ENCODE measurements around the gene MISP3. TPM values are rescaled to one million over a fixed set of nuclear protein-coding genes. Genes with fewer than 3 reads are reported as not detected.

MISP3 gene
- total RNA-seq, 1 donor from 2014 or later: 0.79 TPM

DNA sequence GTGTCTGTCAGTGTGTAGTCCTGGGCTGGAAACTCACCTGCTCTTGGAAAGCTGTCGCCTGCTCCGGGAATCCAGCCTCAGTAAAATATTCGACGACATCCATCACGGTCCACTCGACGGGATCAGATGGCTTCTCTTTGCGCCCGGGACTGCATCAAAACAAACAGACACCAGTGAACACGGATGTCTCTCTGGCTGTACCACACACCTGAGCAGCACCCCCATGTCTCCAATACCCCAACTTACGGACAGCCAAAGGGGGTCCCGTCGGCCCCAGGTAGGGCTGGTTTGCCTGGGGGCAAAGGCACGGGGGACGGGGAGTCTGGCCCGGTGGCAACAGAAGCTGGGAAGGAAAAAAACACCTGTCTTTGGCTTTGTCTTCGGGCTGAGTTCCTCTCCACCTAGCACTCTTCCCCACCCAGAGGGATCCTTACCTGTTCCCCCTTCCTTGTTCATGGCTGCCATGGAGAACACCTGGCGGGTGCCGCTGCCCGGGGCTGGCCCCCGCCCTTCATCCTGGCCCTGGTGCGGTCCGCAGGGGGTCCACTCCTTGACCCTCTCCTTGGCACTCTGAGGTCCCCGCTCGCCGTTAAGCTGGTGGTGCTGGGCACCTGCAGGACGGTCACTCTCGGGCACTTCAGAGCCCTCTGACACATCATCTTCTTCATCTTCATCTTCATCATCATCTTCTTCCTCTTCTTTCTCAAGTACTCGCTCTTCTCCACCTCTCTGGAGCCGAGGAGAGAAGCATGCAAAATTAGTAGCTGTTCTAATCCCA, 16.2 kb downstream of the MISP3 start:
- Histone ChIP-seq H3K36me3 (ENCODE audit: insufficient read depth, low read length) (peaks cover 6% of the 10 kb centered on the region), H3K4me2 (ENCODE audit: low read length) (peak overlapping the region; percentile 81), H3K79me2 (ENCODE audit: insufficient read depth, low read length) (no peaks in the 10 kb centered on the region), H3K9me3 (ENCODE audit: insufficient read depth, low read depth, low read length) (peaks cover 7% of the 10 kb centered on the region), H4K20me1 (ENCODE audit: insufficient read depth, low read length) (peaks cover 11% of the 10 kb centered on the region), H3K27me3 (ENCODE audit: insufficient read depth, low read length) (no peaks in the 10 kb centered on the region), H3K27ac (ENCODE audit: low read depth, low read length) (no peak overlapping the region), H2AFZ (ENCODE audit: low read depth, low read length) (no peak overlapping the region), H3K4me3 (ENCODE audit: insufficient read depth, low read depth, low read length) (peak overlapping the region; percentile 44), H3K9ac (ENCODE audit: low read length) (no peak overlapping the region), H3K4me1 (ENCODE audit: insufficient read depth, low read length) (peaks cover 13% of the 10 kb centered on the region)
- peak overlapping the region; percentile 81 for H3K4me3 Mint-ChIP-seq (ENCODE audit: unreplicated experiment)
- H3K9me3 Mint-ChIP-seq (ENCODE audit: unreplicated experiment): peaks cover 6% of the 10 kb centered on the region
- peaks cover 5% of the 10 kb centered on the region for H3K4me1 Mint-ChIP-seq (ENCODE audit: low read depth, unreplicated experiment)
- FAIRE-seq (no peak), DNase-seq (ENCODE audit: low read depth) (no peak)
- no peak overlapping the region for H3K27ac Mint-ChIP-seq (ENCODE audit: unreplicated experiment)
- peaks cover 16% of the 10 kb centered on the region for H3K36me3 Mint-ChIP-seq (ENCODE audit: low read depth, unreplicated experiment)
- H3K27me3 Mint-ChIP-seq (ENCODE audit: low read depth, unreplicated experiment): no peaks in the 10 kb centered on the region
- TF ChIP-seq CTCF (IDR thresholded peaks at IDR 0.05; ENCODE audit: insufficient read depth, low read depth, low read length) (no peak), EZH2 (IDR thresholded peaks at IDR 0.05; ENCODE audit: insufficient read depth, low read length) (no peak)

DNA sequence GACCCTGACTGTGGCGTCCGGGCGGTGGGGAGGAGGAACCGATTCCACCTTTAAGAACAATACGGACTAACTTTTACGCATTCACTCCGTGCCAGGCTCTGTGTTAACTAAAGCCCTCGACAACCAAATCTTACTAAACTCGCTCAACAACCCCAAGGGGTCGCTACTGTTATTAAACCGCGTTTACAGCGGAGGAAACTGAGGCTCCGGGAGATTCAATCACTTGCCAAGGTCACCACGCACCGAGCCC, 16.8 kb downstream of the MISP3 start:
- TF ChIP-seq CTCF (IDR thresholded peaks at IDR 0.05; ENCODE audit: insufficient read depth, low read depth, low read length): no peak
- no peak for TF ChIP-seq EZH2 (IDR thresholded peaks at IDR 0.05; ENCODE audit: insufficient read depth, low read length)
- peak; percentile 29 for DNase-seq (ENCODE audit: low read depth)
- peaks cover 11% of the 10 kb centered on the region for H4K20me1 ChIP-seq (ENCODE audit: insufficient read depth, low read length)
- H3K27me3 ChIP-seq (ENCODE audit: insufficient read depth, low read length): no peaks in the 10 kb centered on the region
- H3K4me3 ChIP-seq (ENCODE audit: insufficient read depth, low read depth, low read length): peak overlapping the region; percentile 44
- peak overlapping the region; percentile 81 for H3K4me2 ChIP-seq (ENCODE audit: low read length)
- H3K27ac ChIP-seq (ENCODE audit: low read depth, low read length): no peak overlapping the region
- H3K36me3 Mint-ChIP-seq (ENCODE audit: low read depth, unreplicated experiment): peaks cover 14% of the 10 kb centered on the region
- no peak for FAIRE-seq
- peaks cover 7% of the 10 kb centered on the region for H3K9me3 ChIP-seq (ENCODE audit: insufficient read depth, low read depth, low read length)
- peaks cover 6% of the 10 kb centered on the region for H3K36me3 ChIP-seq (ENCODE audit: insufficient read depth, low read length)
- no peak overlapping the region for H2AFZ ChIP-seq (ENCODE audit: low read depth, low read length)
- no peaks in the 10 kb centered on the region for H3K27me3 Mint-ChIP-seq (ENCODE audit: low read depth, unreplicated experiment)
- H3K4me3 Mint-ChIP-seq (ENCODE audit: unreplicated experiment): peak overlapping the region; percentile 81
- H3K9ac ChIP-seq (ENCODE audit: low read length): no peak overlapping the region
- H3K4me1 Mint-ChIP-seq (ENCODE audit: low read depth, unreplicated experiment): peaks cover 5% of the 10 kb centered on the region
- H3K27ac Mint-ChIP-seq (ENCODE audit: unreplicated experiment): no peak overlapping the region
- H3K79me2 ChIP-seq (ENCODE audit: insufficient read depth, low read length): no peaks in the 10 kb centered on the region
- peaks cover 6% of the 10 kb centered on the region for H3K9me3 Mint-ChIP-seq (ENCODE audit: unreplicated experiment)
- H3K4me1 ChIP-seq (ENCODE audit: insufficient read depth, low read length): peaks cover 13% of the 10 kb centered on the region
